ENCODE results near the gene COL4A1.

Gene COL4A1

DNA sequence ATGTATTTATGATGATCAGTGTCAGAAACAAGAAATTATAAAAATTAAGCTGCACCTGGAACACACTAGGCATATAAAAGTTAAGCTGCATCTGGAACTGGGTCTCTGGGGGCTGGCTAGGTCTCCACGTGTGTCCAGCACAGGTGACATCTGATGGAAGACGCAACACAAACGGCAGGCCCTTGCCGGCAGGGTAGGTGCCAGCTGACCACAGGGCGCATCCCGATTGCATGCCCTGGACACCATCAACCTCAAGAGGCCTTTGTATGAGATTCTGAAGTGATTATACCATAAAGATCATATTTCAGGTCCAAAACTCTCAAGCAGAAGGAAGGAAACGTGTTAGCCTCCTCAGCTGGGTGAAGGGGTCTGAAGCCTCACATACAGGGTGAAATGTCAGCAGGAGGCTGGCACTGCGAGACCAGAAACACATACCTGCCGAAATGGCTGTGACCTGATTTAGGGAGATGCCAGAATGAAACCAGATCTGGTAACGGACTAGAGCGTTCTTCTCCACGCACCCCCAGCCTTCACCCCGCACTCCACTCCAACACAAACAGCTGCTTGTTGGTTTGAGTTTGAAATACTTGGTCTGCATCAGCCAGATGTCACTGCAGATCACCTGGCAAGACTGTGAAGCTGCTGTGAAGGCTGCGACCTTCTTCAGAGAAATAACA lies 37.3 kb downstream of the COL4A1 start:
- no peaks in the 10 kb centered on the region for H3K27me3 ChIP-seq
- H3K4me1 ChIP-seq: peaks cover 5 to 100% (median 69%) of the 10 kb centered on the region in 4 donors
- TF ChIP-seq CTCF (IDR thresholded peaks at IDR 0.05): no peak
- H3K27ac ChIP-seq: peak overlapping the region; percentile 17 to 79
- no peak overlapping the region for H3K4me3 ChIP-seq
- DNase-seq: no peak
- intact Hi-C loops (cut with DNase I; ENCODE audit: low total_unique reads): no loop called here
- no peaks in the 10 kb centered on the region for H3K9me3 ChIP-seq
- peaks cover 0 to 7% (median 6%) of the 10 kb centered on the region in 3 donors for H3K36me3 ChIP-seq

DNA sequence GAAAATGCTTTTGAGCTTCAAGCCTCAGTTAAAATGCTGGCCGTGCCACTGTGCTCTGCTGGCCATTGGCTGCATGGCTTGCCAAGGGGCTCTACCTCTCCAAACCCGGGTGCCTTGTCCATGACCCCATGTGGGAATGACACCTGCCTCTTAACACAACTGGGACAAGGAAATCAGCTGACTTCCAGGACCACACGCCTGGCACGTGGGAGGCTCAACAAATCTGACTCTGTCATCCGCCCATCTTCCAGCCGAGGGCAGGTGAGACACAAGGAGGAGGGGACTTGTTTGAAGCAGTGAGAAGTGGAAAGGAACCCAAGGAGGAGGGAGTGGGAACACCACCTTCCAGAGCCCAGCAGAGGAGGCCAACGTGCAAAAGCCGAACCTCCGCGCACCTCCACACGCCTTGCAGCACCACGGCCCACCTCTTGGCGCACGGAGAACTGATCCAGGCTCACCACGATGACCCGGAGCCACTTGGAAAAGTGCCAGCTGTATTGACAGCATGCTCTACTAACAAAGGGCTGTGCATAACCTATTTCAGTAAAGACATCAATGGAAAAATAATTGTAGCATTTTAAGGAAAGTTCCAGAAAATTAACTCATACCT lies 38.3 kb downstream of the COL4A1 start:
- H3K4me1 ChIP-seq: peaks cover 5 to 100% (median 68%) of the 10 kb centered on the region in 4 donors
- no peak for DNase-seq
- no peaks in the 10 kb centered on the region for H3K9me3 ChIP-seq
- peaks cover 0 to 7% (median 6%) of the 10 kb centered on the region in 3 donors for H3K36me3 ChIP-seq
- no peak overlapping the region for H3K4me3 ChIP-seq
- no peak for TF ChIP-seq CTCF (IDR thresholded peaks at IDR 0.05)
- H3K27me3 ChIP-seq: no peaks in the 10 kb centered on the region
- intact Hi-C loops (cut with DNase I; ENCODE audit: low total_unique reads): no loop called here
- H3K27ac ChIP-seq: peak overlapping the region; percentile 62 to 79

- no peak for DNase-seq
- intact Hi-C loops (cut with DNase I; ENCODE audit: low total_unique reads): no loop called here
- TF ChIP-seq CTCF (IDR thresholded peaks at IDR 0.05): no peak
These were observed 38.9 kb downstream of the COL4A1 start for GRCh38 chr13:110268061-110268460.

DNA sequence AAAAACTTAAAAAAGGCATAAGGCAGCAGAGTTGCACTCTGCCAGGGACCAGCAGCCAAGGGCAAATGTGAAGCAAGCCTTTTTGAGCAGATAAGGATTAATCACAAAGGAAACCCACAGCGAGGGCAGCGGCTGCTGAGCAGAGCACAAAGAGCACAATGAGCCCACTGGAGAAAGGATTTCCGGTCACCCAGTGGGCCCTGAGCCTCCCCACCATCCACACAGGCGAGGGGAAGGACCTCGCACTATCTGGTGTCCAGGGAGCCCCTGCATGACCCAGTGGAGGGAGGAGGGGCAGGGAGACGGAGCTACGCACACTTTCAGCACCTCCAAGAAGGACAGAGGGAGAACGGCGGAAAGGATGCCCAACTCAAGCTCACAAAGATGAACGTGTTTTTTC lies 40.0 kb downstream of the COL4A1 start:
- Histone ChIP-seq H3K27me3 (no peaks in the 10 kb centered on the region), H3K9me3 (no peaks in the 10 kb centered on the region), H3K36me3 (peaks cover 0 to under 1% (median 0%) of the 10 kb centered on the region in 3 donors), H3K4me3 (no peak overlapping the region), H3K4me1 (peaks cover 5 to 100% (median 81%) of the 10 kb centered on the region in 4 donors), H3K27ac (peak overlapping the region; percentile 74 to 79)
- TF ChIP-seq CTCF (IDR thresholded peaks at IDR 0.05): no peak
- intact Hi-C loops (cut with DNase I; ENCODE audit: low total_unique reads): no loop called here
- DNase-seq: no peak

More at GRCh38 chr13:110268061-110268460, 38.9 kb downstream of the COL4A1 start:
- Histone ChIP-seq H3K27ac (peak overlapping the region; percentile 62 to 79), H3K36me3 (peaks cover 0 to 6% (median 2%) of the 10 kb centered on the region in 3 donors), H3K27me3 (no peaks in the 10 kb centered on the region), H3K9me3 (no peaks in the 10 kb centered on the region), H3K4me1 (peaks cover 5 to 100% (median 71%) of the 10 kb centered on the region in 4 donors), H3K4me3 (no peak overlapping the region)

DNA sequence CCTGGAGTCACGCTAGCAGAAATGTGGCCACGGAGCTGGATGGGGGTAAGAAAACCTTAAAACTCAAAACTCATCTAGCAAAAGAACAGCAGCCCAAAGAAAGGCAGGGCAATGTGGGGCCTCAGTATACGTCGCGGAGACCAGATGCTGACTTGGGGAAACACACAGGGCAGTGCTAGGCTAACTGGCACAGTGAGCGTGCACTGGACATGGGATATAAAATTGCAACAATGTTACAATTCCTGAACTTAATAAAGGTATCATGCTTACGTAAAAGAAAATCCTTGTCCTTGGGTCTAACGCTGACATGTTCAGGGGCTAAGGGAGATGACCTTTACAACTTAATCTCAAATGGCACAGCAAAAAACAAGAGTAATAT lies 40.5 kb downstream of the COL4A1 start:
- peak overlapping the region; percentile 29 to 33 for H3K4me3 ChIP-seq
- H3K27me3 ChIP-seq: no peaks in the 10 kb centered on the region
- no peaks in the 10 kb centered on the region for H3K36me3 ChIP-seq
- H3K4me1 ChIP-seq: peaks cover 5 to 100% (median 85%) of the 10 kb centered on the region in 4 donors
- intact Hi-C loops (cut with DNase I; ENCODE audit: low total_unique reads): no loop called here
- peak overlapping the region; percentile 74 to 79 for H3K27ac ChIP-seq
- no peak for DNase-seq
- no peak for TF ChIP-seq CTCF (IDR thresholded peaks at IDR 0.05)
- no peaks in the 10 kb centered on the region for H3K9me3 ChIP-seq

Measured in tibial artery (tissue), 4 donors.